Left lung (tissue), 10 donors: ENCODE results near the gene PAK6. TPM values are rescaled to one million over a fixed set of nuclear protein-coding genes. Genes with fewer than 3 reads are reported as not detected.
A peak's percentile ranks its signal among the peaks of the same experiment; 100 is the strongest.

Experiments
- ATAC-seq: fragments of 200-7000 bp; cut with Tn5 transposase; one replicate; pipeline ENCODE4 v1.9.1; 2020; ENCODE audit warnings: moderate library complexity
- DNase-seq, 4 donors: peaks; one replicate each; pipeline ENCODE4 v3.0.0-alpha.2; 2013 to 2020
- H3K27ac ChIP-seq, 2 donors: fragments of 200-600 bp; sonication (generic) in 1 of 2; one replicate each; pipeline versions ENCODE4 v1.5.0 to v1.8.0; 2020 to 2021
- H3K27me3 ChIP-seq, 2 donors: fragments of 200-600 bp; sonication (generic) in 1 of 2; one replicate each; pipeline versions ENCODE4 v1.5.0 to v1.8.0; 2020 to 2021
- H3K36me3 ChIP-seq, 2 donors: fragments of 200-600 bp; sonication (generic) in 1 of 2; one replicate each; pipeline versions ENCODE4 v1.5.0 to v1.8.0; 2020 to 2021
- H3K4me1 ChIP-seq, 2 donors: fragments of 200-600 bp; one replicate each; pipeline ENCODE4 v1.8.0; 2021
- H3K4me3 ChIP-seq, 2 donors: fragments of 200-600 bp; sonication (generic) in 1 of 2; one replicate each; pipeline versions ENCODE4 v1.5.0 to v1.8.0; 2020 to 2021; ENCODE audit warnings: mild to moderate bottlenecking in 1 of 2
- H3K9me3 ChIP-seq, 2 donors: fragments of 200-600 bp; sonication (generic) in 1 of 2; one replicate each; pipeline versions ENCODE4 v1.5.0 to v1.8.0; 2020 to 2021
- CTCF ChIP-seq, 2 donors: fragments of 200-600 bp; sonication (generic) in 1 of 2; IDR thresholded peaks; one replicate each; pipeline versions ENCODE4 v1.5.0 to v1.8.0; 2021; ENCODE audit warnings: antibody characterized with exemption in 2 of 2
- intact Hi-C, 2 donors: fragments of 100-400 bp; cut with DNase I; formaldehyde crosslinking; loops; one replicate each; pipeline versions ENCODE4 v1.11.2 to v1.14.2; 2022
- polyA plus RNA-seq, 6 donors: library from polyadenylated mRNA; unstranded; fragments of 120-200 nt; gene quantifications; one replicate each; pipeline ENCODE4 v1.2.1, GENCODE V29; 2013; ENCODE audit not compliant: insufficient read length in 6 of 6
- total RNA-seq, 2 donors: library from RNA; stranded (reverse); fragmentation: NEBNext Ultra II Directional; extraction: Animal tissue kit (Norgen Biotek cat#: 25700); gene quantifications; one replicate each; pipeline ENCODE4 v1.2.1, GENCODE V29; 2021
- donor health status: DM: no; HTN: yes; CAD: no.
- donor health status: DM: no; HTN: no; CAD: no.

Gene PAK6
- total and polyA plus RNA-seq, 8 donors: 5.3 to 14.6 (median 8.1) TPM

GRCh38 chr15:40258544-40258943 is 19.7 kb downstream of the PAK6 start:
- Histone ChIP-seq H3K27me3 (peaks cover 0 to 7% of the 10 kb centered on the region in 2 donors), H3K27ac (no peak overlapping the region), H3K4me3 (no peak overlapping the region), H3K4me1 (peaks cover under 1 to 4% of the 10 kb centered on the region in 2 donors), H3K36me3 (no peaks in the 10 kb centered on the region), H3K9me3 (no peaks in the 10 kb centered on the region)
- no peak for TF ChIP-seq CTCF (IDR thresholded peaks at IDR 0.05)
- no peak for ATAC-seq
- peak in 1 of 4 donors; percentile 39 for DNase-seq
- intact Hi-C loops: no loop called here

DNA sequence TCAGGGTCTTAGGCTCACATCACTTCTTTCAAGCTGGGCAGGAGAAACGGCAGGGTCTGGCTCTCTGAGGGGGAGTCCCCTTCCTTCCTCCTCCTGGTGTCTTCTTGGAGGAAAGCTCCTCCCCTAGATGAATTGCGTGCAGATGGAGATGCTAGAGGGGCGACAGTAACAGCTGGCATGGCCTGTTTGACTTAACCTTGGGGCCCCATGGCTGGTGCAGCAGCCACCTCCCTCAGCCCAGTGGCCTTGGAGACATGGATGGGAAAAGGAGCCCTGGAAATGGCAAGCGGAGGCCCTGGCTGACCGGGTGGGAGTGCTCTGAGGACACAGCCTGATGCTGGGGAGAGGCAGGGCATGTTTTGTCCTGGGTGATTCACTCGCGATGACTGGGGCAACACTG is 20.2 kb downstream of the PAK6 start:
- Histone ChIP-seq H3K9me3 (no peaks in the 10 kb centered on the region), H3K4me1 (no peaks in the 10 kb centered on the region), H3K4me3 (no peak overlapping the region), H3K27ac (no peak overlapping the region), H3K36me3 (no peaks in the 10 kb centered on the region), H3K27me3 (peaks cover 0 to 2% of the 10 kb centered on the region in 2 donors)
- intact Hi-C loops: no loop called here
- peak in 1 of 4 donors; percentile 45 for DNase-seq
- ATAC-seq: no peak
- TF ChIP-seq CTCF (IDR thresholded peaks at IDR 0.05): no peak

GRCh38 chr15:40263024-40263754 is 24.3 kb downstream of the PAK6 start:
- peak overlapping the region; percentile 46 to 62 for H3K27ac ChIP-seq
- H3K9me3 ChIP-seq: no peaks in the 10 kb centered on the region
- no peak for DNase-seq
- H3K4me3 ChIP-seq: no peak overlapping the region
- no peaks in the 10 kb centered on the region for H3K27me3 ChIP-seq
- intact Hi-C loops: no loop called here
- TF ChIP-seq CTCF (IDR thresholded peaks at IDR 0.05): no peak
- H3K4me1 ChIP-seq: peaks cover 0 to 5% of the 10 kb centered on the region in 2 donors
- peak; percentile 67 for ATAC-seq
- H3K36me3 ChIP-seq: no peaks in the 10 kb centered on the region

DNA sequence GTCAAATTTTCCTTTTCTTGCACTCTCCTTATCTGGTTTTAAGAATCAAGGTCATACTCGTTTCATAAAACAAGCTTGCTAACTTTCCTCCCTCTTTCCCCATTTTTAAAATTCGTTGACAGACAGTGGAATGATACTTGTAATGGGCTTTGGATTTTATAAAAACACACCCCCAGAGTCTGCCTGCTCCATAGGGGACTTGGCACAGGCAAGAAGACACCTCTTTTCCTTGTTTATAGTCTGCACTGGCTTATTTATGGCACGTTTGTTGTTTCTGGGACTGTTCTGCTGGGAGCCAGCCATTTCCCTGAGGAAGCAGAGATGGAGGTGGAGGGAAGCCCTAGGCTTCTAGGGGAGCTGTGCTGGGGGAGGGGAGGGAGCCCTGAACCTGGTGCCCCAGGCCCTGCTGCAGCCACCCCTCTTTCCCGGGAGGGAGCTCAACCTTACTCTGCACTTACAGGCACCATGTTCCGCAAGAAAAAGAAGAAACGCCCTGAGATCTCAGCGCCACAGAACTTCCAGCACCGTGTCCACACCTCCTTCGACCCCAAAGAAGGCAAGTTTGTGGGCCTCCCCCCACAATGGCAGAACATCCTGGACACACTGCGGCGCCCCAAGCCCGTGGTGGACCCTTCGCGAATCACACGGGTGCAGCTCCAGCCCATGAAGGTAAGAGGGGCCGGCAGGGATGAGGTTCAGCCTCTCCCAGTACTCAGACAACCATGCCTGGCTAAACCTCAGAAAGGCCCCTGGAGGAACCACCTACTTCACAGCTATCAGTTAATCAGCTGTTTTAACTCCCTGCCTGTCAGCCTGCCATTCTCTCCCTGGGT is 25.7 kb downstream of the PAK6 start:
- DNase-seq: no peak
- ATAC-seq: no peak
- H3K27ac ChIP-seq: no peak overlapping the region
- TF ChIP-seq CTCF (IDR thresholded peaks at IDR 0.05): no peak
- H3K4me3 ChIP-seq: no peak overlapping the region
- H3K27me3 ChIP-seq: no peaks in the 10 kb centered on the region
- H3K36me3 ChIP-seq: no peaks in the 10 kb centered on the region
- peaks cover 0 to 5% of the 10 kb centered on the region in 2 donors for H3K4me1 ChIP-seq
- intact Hi-C loops: no loop called here
- H3K9me3 ChIP-seq: no peaks in the 10 kb centered on the region

GRCh38 chr15:40265355-40265754 is 26.5 kb downstream of the PAK6 start:
- no peak overlapping the region for H3K27ac ChIP-seq
- no peaks in the 10 kb centered on the region for H3K36me3 ChIP-seq
- H3K4me1 ChIP-seq: peaks cover 0 to 5% of the 10 kb centered on the region in 2 donors
- DNase-seq (no peak), ATAC-seq (no peak)
- no peaks in the 10 kb centered on the region for H3K27me3 ChIP-seq
- intact Hi-C loops: no loop called here
- H3K9me3 ChIP-seq: no peaks in the 10 kb centered on the region
- TF ChIP-seq CTCF (IDR thresholded peaks at IDR 0.05): no peak
- H3K4me3 ChIP-seq: no peak overlapping the region
